ENCODE data around the gene FDX2. TPM values are rescaled to one million over a fixed set of nuclear protein-coding genes. Genes with fewer than 3 reads are reported as not detected.
"Not testable (repeated sequence)": the region's sequence is repeated elsewhere in the genome, so short reads cannot be mapped to it uniquely, and the experiment has no call there.

The FDX2 gene
- total and polyA plus RNA-seq, 2 donors (not counting 3 experiments of a cell fraction or from before 2014, with no cell fraction given), result 20.5 to 59.8 TPM

- dilution Hi-C loops (cut with MboI; ENCODE audit: extremely low pct_ligation_motif_present, low sequenced_read_pairs) (no loop called here), intact Hi-C loops (cut with micrococcal nuclease) (no loop called here)
- Histone ChIP-seq H3K27ac (ENCODE audit: insufficient read depth, low read depth, low read length) (no peak overlapping the region), H4K20me1 (replicated peaks; ENCODE audit: control insufficient read depth, extremely low read depth, insufficient read depth, low read length) (no peaks in the 10 kb centered on the region), H2AFZ (ENCODE audit: low read depth, low read length) (no peak overlapping the region), H3K9ac (replicated peaks; ENCODE audit: extremely low read depth, insufficient read depth, low read length) (no peak overlapping the region), H3K27me3 (ENCODE audit: control insufficient read depth in 2 of 2, insufficient read depth in 2 of 2, low read length in 2 of 2) (peaks cover 0 to 3% of the 10 kb centered on the region in 2 experiments), H3K36me3 (ENCODE audit: control insufficient read depth in 2 of 2, extremely low read depth in 1 of 2, insufficient read depth in 2 of 2, low read length in 2 of 2) (peaks cover 0 to 4% of the 10 kb centered on the region in 2 experiments), H3K9me1 (replicated peaks; ENCODE audit: control insufficient read depth, extremely low read depth, insufficient read depth, low read length) (no peaks in the 10 kb centered on the region), H3K4me3 (replicated peaks in 1 of 3; ENCODE audit: insufficient read depth in 1 of 3, low read depth in 1 of 3, low read length in 3 of 3) (no peak overlapping the region), H3K4me1 (ENCODE audit: control insufficient read depth, extremely low read depth, insufficient read depth, low read length) (peaks cover 5% of the 10 kb centered on the region), H3K9me3 (replicated peaks; ENCODE audit: control insufficient read depth, insufficient read depth, low read length) (no peaks in the 10 kb centered on the region), H3K4me2 (ENCODE audit: insufficient read depth, low read length) (no peak overlapping the region), H3K79me2 (ENCODE audit: control insufficient read depth, insufficient read depth, low read length) (no peaks in the 10 kb centered on the region)
- ChIA-PET CTCF (no interaction called here), POLR2A (no interaction called here)
- no peak for DNase-seq (ENCODE audit: low read depth, low spot score)
- TF ChIP-seq POLR2A (IDR thresholded peaks at IDR 0.05; ENCODE audit: low read depth, low read length), result no peak
- TF ChIP-seq EZH2 (IDR thresholded peaks at IDR 0.05; ENCODE audit: borderline replicate concordance, low read depth, low read length, severe bottlenecking), result no peak
- no peak for TF ChIP-seq FOS (IDR thresholded peaks at IDR 0.05; ENCODE audit: borderline replicate concordance, insufficient read depth, low read length)
- no peak for TF ChIP-seq GATA2 (IDR thresholded peaks at IDR 0.05; ENCODE audit: insufficient read depth, insufficient read length, low read depth, low read length)
- no peak for TF ChIP-seq MYC (IDR thresholded peaks at IDR 0.05; ENCODE audit: low read depth, low read length)
- TF ChIP-seq, protein P1, sequence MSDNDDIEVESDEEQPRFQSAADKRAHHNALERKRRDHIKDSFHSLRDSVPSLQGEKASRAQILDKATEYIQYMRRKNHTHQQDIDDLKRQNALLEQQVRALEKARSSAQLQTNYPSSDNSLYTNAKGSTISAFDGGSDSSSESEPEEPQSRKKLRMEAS (IDR thresholded peaks at IDR 0.05; ENCODE audit: insufficient read depth, insufficient read length), result no peak
- TF ChIP-seq POLR2AphosphoS5 (IDR thresholded peaks at IDR 0.05; ENCODE audit: insufficient read depth, low read depth, low read length), result no peak
- TF ChIP-seq JUN (IDR thresholded peaks at IDR 0.05; ENCODE audit: borderline replicate concordance, insufficient read depth, insufficient read length, low read depth), result no peak
- TF ChIP-seq CTCF (IDR thresholded peaks at IDR 0.05; ENCODE audit: extremely low read depth in 1 of 2, insufficient read depth in 1 of 2, low read depth in 1 of 2, low read length in 2 of 2), result no peak
- no TSS peak for BruUV-seq (replicated peaks)
- FAIRE-seq, result no peak
These were observed 32.3 kb downstream of the FDX2 start for GRCh38 chr19:10283301-10284064.

DNA sequence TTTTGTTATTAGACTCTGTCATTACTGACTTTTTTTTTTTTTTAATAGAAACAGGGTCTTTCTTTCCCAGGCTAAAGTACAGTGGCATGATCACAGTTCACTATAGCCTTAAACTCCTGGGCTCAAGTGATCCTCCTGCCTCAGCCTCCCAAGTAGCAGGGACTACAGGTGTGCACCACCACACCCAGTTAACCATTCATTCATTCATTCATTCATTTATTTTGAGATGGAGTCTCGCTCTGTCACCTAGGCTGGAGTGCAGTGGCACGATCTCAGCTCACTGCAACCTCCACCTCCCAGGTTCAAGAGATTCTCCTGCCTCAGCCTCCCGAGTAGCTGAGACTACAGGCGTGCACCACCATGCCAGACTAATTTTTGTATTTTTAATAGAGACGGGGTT lies 33.8 kb downstream of the FDX2 start:
- intact Hi-C loops (cut with micrococcal nuclease); H3K27me3 ChIP-seq (ENCODE audit: control insufficient read depth in 2 of 2, insufficient read depth in 2 of 2, low read length in 2 of 2): not testable (repeated sequence)

More for the DNA sequence above, 33.8 kb downstream of the FDX2 start:
- H3K4me3 ChIP-seq (replicated peaks in 1 of 3; ENCODE audit: insufficient read depth in 1 of 3, low read depth in 1 of 3, low read length in 3 of 3); DNase-seq (ENCODE audit: low read depth, low spot score); H4K20me1 ChIP-seq (replicated peaks; ENCODE audit: control insufficient read depth, extremely low read depth, insufficient read depth, low read length); H3K9me3 ChIP-seq (replicated peaks; ENCODE audit: control insufficient read depth, insufficient read depth, low read length); H3K4me2 ChIP-seq (ENCODE audit: insufficient read depth, low read length); H3K27ac ChIP-seq (ENCODE audit: insufficient read depth, low read depth, low read length); CTCF ChIA-PET; H2AFZ ChIP-seq (ENCODE audit: low read depth, low read length); H3K9me1 ChIP-seq (replicated peaks; ENCODE audit: control insufficient read depth, extremely low read depth, insufficient read depth, low read length); H3K36me3 ChIP-seq (ENCODE audit: control insufficient read depth in 2 of 2, extremely low read depth in 1 of 2, insufficient read depth in 2 of 2, low read length in 2 of 2); BruUV-seq (replicated peaks); H3K79me2 ChIP-seq (ENCODE audit: control insufficient read depth, insufficient read depth, low read length); POLR2A ChIA-PET; H3K9ac ChIP-seq (replicated peaks; ENCODE audit: extremely low read depth, insufficient read depth, low read length); H3K4me1 ChIP-seq (ENCODE audit: control insufficient read depth, extremely low read depth, insufficient read depth, low read length); dilution Hi-C loops (cut with MboI; ENCODE audit: extremely low pct_ligation_motif_present, low sequenced_read_pairs); FAIRE-seq: not testable (repeated sequence)
